ENCODE results near the gene LPCAT1. TPM values are rescaled to one million over a fixed set of nuclear protein-coding genes. Genes with fewer than 3 reads are reported as not detected.

The LPCAT1 gene
- total RNA-seq, 1 donor from 2014 or later: 11.5 TPM

DNA sequence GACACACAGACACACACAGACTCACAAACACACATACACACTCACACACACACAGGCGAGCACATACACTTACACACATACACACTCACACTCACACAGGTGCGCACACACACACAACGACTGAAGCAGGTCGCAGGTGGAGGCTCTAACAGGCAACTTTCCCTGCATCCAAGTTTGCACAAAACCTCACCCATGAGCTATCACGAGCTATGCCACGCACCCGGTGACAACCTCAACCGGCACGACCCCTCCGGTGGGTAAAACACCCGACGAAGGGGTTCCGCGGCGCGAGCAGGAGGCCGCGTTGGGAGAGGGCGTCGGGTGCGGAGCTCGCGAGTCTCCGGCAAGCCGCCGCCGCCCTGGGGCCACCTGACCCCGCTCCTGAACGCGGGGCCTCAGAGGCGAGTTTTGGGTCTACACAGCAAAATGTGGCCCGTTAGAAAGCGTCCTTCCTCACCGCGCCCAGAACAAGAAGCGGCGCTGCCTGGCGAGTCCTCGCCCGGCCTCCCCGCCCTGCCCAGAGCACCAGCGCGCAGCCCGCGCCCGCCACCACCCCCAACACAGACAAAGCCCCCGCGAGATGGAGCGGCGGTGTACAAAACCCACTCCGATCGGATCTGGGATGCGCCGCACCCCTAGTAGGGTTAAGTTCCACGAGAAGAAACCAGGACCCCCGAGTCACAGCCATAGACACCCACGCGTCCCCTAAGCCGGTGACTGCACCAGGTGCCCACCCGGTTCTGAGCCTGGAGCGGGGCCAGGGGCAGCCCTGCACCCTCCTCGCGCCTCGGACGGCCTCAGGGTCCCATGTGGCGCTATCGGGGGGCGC lies 79.2 kb downstream of the LPCAT1 start:
- ATAC-seq (ENCODE audit: poor library complexity) (no peak), DNase-seq (peak; percentile 38)
- intact Hi-C loops (cut with DNase I): no loop called here

DNA sequence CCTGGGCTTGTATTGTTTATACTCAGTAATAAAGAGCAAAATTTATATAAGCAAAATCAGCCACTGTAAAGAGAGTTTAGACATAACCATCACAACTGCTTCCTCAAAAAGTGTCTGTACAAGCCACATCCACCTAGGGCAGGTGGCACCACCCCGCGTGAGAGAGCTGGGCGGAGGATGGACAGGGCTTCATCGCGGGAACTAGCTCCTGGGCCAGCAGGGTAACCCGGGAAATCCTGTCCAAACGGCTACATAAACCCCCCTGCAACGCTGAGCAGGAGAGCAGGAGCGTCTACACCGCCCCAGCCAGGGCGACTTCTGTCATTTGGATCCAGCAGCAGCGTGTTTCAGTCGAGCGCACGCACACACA lies 79.8 kb downstream of the LPCAT1 start:
- ATAC-seq (ENCODE audit: poor library complexity) (no peak), DNase-seq (no peak)
- intact Hi-C loops (cut with DNase I): no loop called here

DNA sequence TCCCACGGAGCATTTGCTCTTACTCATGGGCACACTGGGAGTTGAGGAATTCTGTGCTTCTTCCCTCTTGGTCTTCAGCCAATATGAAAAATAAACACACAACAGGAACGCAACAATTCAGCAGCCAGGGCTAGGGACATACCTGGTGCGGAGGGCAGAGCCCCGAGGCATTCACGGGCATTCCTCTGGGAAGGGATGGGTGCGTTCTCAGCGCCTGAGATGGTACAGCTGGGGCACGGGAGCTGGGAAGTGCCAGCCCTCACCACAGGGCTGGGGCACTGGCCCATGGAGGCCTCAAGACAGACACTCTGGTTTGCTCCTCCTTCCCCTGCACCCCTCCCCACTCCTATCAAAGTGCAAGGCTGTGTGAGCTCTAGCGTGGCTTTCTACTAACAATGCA lies 80.6 kb downstream of the LPCAT1 start:
- no peak for ATAC-seq (ENCODE audit: poor library complexity)
- intact Hi-C loops (cut with DNase I): no loop called here

DNA sequence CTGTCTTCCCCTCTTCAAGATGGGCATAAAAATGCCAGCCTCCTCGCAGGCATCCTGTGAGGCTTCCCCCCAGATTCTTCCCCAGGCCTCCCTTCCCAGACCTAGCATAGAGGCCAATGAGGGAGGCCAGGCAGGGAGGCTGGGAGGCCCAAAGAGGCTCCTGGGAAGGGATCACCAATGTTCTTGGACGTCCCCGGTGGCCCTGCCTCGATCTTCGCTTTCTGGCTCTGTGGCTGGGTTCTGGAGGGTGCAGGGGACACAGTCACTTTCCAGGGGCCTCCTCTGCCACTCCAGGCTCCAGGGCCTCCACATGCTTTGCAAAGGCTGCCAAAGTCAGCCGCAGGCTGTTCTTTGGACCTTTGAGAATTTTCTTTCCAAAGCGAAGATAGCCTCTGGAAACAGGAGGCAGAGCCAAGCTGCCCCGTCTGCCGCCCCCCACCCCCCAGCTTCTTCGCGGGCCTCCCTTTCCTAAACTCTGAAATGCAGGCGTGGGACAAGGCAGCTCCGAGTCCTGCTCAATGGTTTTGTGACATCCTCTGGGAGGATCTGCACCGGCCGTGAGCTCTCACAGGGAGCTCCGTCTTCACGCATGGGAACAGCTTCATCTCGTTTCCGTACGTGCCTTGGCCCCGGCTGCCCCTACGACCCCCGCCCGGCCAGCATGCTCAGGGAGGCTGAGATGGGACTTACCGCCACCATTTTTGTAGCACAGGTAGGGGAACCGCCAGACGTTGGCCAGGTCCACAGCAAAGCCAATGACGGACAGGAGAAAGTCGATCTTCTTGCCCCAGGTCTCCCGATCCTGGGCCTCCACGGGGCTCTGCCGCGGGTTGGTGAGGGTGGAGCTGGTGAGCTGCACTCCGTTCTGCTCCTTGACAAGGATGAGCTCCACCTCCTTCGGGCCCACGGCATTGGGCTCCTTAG lies 81.3 kb downstream of the LPCAT1 start:
- intact Hi-C loops (cut with DNase I): no loop called here
- no peak for DNase-seq
- ATAC-seq (ENCODE audit: poor library complexity): no peak

More for the DNA sequence above, 80.6 kb downstream of the LPCAT1 start:
- no peak for DNase-seq

DNA sequence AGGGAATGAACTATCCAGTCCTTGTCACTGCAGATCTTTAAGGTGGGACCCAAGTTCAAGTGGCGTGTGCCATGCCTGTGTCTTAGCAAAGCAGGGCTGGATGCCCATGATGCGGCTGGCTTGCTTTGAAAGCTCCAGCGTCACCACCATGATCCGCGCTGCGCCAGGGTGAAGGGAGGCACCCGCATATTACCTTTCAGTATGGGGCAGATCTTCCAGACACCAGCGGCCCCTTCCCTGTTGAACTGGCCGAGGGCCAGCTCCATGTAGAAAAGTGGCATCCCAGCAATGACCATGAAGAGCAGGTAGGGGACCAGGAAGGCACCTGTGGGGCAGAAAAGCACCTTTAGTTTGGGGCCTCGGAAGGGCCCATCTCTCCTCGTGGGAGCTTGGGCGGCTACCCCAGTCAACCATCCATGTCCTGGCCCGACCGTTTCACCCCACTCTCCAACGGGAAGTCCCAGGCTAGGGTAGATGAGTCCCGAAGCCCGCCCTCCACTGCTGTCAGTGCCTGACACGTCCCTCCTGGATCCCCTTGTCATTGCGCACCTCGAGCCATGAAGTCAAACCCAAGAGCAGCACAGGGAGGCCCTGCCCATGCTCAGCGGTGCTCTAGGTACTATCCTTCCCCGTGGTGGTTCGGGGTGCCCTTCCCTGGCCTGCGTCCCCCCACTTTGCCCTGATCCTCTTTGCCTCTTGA lies 82.4 kb downstream of the LPCAT1 start:
- ATAC-seq (ENCODE audit: poor library complexity): no peak
- intact Hi-C loops (cut with DNase I): no loop called here
- no peak for DNase-seq

DNA sequence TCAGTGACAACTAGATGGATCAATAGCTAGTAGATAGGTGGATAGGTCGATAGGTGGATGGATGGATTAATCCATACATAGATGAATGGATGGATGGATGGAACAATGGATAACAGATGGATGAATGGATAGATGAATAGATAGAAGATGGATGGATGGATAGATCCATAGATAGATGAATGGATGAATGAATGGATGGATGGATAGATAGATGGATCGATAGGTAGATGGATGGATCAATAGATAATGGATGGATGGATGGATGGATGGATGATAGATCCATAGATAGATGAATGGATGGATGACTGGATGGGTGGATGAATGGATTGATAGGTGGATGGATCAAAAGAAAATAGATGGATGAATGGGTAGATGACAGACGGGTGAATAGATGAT lies 83.7 kb downstream of the LPCAT1 start:
- intact Hi-C loops (cut with DNase I): no loop called here
- no peak for DNase-seq

DNA sequence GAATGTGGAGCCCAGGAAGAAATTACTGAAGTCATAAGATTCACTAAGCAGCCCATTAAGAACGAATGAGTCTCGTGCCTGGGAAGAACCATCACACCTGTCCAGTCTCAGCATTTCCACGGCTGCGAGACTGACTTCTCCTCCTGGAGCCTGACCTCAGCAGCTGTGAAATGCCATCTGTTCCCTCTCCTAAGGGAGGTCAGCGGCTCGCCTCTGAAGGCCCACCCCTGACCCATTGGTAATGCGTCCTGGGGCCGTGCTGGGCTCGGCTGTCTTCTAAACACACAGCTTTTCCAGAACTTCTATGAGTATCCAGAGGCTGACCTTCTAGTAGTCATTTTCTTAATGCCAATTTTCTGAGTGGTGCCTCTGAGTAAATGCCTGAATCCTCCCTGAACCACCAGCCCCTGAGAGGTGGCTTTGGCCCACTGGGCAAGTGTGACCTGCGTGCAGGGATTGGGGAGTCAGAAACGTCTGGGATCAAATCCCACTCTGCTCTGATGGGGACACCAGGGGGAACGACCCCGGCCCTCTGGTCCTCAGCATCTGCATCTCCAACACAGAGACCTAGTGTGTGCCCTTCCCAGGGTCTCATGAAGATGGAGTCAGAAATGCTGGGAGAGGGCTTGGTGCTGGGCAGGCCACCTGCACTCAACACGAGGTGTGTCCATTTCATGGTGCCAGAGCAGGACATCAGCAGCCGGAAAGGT lies 84.2 kb downstream of the LPCAT1 start:
- intact Hi-C loops (cut with DNase I): no loop called here
- no peak for DNase-seq
- ATAC-seq (ENCODE audit: poor library complexity): no peak

More for the DNA sequence above, 83.7 kb downstream of the LPCAT1 start:
- no peak for ATAC-seq (ENCODE audit: poor library complexity)

DNA sequence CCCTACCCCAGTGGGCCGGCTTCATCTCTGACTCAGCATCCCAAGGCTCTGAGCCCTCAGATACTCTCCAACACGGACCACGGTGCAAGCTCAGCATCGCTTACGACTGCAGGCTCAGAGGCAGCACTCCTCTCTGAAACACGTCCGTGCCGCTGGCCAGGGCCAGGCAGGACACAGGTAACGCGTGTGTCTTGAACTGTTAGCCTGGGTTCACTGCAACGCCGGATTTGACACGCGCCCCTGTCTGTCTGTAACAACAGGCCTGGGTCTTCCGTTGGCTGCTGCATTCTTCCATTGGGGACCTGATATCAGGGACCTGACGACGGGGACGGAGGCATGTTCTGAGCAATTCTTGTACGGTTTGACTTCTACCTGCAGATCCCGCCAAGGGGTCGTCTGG lies 84.9 kb downstream of the LPCAT1 start:
- intact Hi-C loops (cut with DNase I): no loop called here
- DNase-seq: no peak
- no peak for ATAC-seq (ENCODE audit: poor library complexity)

DNA sequence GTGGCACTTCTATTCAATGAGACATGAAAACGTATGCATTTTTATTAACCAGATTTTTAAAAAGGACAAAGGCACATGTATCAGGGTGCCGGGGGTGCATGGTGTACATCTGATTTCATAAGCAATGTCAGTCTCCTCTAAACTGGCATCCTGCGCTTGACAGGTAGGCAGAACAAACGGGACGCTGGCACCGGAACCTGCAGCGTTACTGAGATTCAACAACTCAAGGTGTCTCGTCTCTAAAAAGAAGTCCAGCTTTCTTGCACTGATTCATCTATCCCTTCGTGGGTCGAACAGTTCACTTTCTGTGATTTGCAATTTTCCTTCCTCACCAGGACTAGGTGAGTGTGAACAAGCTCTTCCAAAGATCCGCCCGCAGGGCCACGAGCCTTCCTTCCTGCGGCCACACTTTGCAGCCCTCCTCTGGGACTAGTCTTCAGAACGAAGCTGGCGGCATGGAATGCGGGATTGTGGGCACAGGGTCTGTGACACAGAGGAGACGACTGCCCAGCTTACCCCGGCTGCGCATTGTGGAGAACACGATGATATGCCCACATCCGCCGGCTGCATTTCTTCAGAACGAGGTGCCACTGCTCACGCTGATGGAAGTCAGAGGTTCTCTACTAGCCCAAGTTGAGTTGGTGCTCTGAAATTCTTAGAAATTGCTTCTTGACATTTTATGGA lies 85.7 kb downstream of the LPCAT1 start:
- ATAC-seq (ENCODE audit: poor library complexity) (no peak), DNase-seq (no peak)
- intact Hi-C loops (cut with DNase I): no loop called here

DNA sequence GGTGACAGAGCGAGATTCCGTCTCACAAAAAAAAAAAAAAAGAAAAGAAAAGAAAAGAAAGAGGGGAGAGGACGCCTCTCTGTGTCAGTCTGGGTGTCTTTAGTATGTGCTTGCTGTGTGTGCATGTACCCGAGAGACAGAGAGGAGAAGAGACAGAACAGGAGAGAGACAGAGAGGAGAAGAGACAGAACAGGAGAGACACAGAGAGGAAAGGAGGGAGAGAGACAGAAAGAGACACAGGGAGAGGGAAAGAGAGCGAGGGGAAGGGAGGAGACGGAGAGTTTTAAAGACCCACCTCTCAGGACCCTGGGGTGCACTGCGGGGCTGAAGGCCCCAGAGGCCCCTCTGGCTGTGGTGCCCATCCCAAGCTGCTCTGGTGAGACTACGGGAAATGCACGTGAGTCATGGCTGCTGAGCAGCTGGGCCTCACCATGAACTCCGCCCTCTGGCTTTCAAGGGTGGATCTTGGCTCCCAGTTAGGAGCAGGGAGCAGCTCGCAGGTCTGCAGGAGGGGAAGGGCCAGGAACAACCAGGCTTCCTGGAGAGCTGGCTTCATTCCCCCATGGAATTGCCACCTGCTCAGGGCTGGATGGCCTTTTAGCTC lies 86.4 kb downstream of the LPCAT1 start:
- intact Hi-C loops (cut with DNase I): no loop called here
- ATAC-seq (ENCODE audit: poor library complexity): no peak

DNA sequence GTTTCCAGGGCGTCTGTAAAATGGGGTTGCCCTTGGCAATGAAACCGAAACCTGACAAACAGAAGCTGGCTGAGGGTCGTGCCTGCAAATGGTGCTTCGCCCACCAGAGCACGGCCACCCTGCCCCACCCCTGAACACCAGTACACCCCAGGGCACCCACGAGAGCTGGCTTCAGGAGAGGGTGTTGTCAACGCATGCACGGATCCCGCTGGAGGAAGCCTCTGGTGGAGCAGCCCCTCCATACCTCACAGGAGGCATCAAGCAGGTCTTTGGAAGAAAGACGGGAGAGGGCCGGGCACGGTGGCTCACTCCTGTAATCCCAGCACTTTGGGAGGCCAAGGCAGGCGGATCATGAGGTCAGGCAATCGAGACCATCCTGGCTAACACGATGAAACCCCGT lies 87.1 kb downstream of the LPCAT1 start:
- ATAC-seq (ENCODE audit: poor library complexity): no peak
- intact Hi-C loops (cut with DNase I): no loop called here
- no peak for DNase-seq

More for the DNA sequence above, 86.4 kb downstream of the LPCAT1 start:
- DNase-seq: no peak

DNA sequence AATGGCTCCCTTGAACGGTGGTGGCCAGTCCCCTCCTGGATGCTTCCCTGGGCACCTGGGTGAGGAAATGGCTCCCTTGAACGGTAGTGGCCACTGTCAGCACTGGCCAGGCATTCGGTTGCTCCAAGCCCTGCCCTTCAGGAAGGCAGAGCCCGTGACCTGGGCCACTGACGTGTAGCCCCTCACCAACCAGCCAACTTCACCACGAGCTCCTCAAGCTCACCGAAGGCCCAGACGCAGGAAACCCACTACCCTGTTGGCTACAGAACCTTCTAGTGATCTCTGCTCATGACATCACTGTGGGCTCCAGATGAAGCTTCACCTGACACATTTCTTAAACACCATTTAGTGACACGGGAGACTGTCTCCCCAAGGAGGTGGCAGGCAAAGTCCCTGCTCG lies 87.7 kb downstream of the LPCAT1 start:
- intact Hi-C loops (cut with DNase I): no loop called here
- ATAC-seq (ENCODE audit: poor library complexity) (no peak), DNase-seq (no peak)

DNA sequence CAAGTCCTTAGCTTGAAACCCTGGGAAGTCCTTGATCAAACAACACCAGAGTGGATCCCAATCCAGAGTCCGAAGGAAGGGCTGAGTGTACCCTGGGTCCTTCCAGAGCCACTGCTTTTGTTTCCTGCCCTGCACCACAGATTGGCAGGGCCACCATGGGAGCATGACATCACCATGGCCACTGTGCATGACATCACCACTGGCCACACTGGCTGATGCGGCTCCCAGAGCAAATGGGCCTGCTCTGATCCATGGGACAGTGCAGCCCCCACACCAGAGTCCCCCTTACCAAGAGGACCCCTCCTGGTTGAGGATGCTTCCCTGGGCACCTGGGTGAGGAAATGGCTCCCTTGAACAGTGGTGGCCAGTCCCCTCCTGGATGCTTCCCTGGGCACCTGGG lies 88.4 kb downstream of the LPCAT1 start:
- ATAC-seq (ENCODE audit: poor library complexity) (no peak), DNase-seq (no peak)
- intact Hi-C loops (cut with DNase I): no loop called here

DNA sequence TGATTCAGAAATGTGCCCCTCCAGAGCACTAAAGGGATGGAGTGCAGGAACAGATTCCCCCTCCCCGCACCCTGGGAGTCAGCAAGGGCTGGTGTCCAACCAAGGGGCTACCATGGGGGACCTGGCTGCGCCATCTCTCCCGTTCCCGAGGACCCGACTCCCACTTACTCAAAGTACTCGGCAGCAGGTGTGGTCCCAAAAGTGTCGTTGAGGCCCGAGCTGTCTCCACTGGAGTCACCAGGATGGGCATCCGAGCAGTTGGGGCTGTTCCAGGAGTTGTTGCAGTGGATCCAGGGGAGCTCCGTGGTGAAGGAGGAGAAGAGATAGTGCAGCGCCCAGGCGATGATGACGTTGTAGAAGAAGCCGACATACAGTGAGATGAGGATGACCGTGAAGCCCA lies 91.5 kb downstream of the LPCAT1 start:
- DNase-seq: no peak
- intact Hi-C loops (cut with DNase I): no loop called here
- ATAC-seq (ENCODE audit: poor library complexity): no peak

DNA sequence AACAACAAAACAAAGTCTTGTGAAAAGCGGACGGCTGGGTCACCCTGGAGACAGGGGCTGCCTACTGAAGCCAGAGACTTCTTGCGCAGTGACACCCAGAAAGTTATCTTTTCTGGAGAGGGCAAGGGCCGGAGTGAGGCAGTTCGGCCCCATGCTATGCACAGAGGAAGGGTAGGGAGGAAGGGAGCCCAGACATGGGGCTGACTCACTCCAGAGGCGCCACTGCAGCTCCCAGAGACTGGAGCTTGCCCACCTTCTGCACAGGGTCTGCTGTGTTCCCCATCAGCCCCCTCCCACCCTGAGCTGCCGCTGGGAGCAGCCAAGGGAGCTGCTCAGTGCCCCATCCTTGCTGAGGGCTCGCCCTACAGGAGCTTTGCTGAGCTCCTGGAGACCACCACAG lies 91.9 kb downstream of the LPCAT1 start:
- no peak for DNase-seq
- ATAC-seq (ENCODE audit: poor library complexity): no peak
- intact Hi-C loops (cut with DNase I): no loop called here

DNA sequence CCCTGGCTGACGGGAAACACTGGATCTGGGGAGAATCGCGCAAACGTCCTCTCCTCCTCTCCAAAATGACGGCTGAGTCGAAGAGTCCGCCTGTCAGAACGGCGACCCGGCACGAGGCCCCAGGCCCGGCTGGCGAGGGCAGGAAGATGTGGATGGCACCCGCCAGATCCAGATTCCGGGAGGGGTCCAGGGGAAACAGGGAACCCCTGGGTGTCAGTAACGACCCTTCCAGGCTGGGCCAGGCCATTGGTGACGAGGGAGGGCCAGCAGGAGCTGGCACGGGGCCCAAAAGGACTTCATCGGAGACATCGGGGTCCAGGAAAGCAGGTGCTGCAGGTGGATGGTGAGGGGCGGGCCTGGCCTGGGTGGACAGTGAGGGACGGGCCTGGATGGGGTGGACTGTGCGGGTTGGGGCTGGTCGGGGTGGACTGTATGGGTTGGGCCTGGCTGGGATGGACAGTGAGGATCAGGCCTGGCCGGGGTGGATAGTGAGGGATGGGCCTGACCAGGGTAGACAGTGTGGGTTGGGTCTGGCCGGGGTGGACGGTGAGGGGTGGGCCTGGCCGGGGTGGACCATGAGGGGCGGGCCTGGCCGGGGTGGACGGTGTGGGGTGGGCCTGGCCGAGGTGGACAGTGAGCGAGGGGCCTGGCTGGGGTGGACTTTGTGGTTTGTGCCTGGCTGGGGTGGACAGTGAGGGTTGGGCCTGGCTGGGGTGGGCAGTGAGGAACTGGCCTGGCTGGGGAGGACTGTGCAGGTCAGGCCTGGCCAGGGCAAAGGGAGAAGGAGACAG lies 92.5 kb downstream of the LPCAT1 start:
- ATAC-seq (ENCODE audit: poor library complexity): no peak
- intact Hi-C loops (cut with DNase I): no loop called here
- peak; percentile 6 for DNase-seq

DNA sequence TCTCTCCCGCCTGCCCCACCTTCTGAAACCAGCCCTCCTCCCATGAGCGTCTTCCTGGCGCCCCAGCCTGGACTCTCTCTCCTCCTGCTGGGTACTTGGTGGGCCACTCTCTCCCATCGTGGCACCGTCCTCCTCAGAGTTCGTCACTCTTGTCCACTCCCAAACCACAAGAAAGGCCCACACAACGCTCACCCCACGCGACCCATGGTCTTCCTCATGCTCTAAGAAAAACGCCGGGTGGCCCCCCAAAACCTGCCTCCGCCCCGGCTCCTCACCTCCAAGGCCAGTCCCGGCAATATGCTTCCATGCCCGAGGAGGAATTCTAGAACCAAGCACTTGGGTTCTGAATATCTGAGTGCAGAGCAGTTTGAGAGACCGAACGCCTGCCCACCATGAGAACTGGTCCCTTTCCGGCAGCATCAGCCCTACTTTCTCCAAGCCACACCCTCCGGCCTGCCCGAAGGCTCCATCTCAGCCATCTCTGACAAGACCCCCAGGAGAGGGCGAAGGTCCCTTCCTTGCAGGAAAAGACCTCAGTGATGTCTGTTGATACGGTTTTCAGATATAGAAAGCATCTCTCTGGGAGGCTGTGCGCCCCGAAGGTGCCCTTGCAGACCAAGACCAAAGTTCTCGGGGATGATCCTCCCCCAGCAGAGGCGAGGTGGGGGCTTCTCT lies 93.5 kb downstream of the LPCAT1 start:
- ATAC-seq (ENCODE audit: poor library complexity): no peak
- intact Hi-C loops (cut with DNase I): no loop called here
- peak; percentile 22 for DNase-seq
